Stimulated activated CD8-positive, alpha-beta memory T cell treated with anti-CD3 and anti-CD28 coated beads, Interleukin-2, amount 100 ng/mL, for 48 hours (primary cell): ENCODE measurements around the gene CDC42SE2.
"Not testable (repeated sequence)": the region's sequence is repeated elsewhere in the genome, so short reads cannot be mapped to it uniquely, and the experiment has no call there.

ENCODE experiments used
- DNase-seq, 2 donors: peaks; one replicate each; pipeline ENCODE4 v3.0.0-alpha.2; 2020; ENCODE audit warnings: low read depth in 2 of 2

CDC42SE2 gene

DNA sequence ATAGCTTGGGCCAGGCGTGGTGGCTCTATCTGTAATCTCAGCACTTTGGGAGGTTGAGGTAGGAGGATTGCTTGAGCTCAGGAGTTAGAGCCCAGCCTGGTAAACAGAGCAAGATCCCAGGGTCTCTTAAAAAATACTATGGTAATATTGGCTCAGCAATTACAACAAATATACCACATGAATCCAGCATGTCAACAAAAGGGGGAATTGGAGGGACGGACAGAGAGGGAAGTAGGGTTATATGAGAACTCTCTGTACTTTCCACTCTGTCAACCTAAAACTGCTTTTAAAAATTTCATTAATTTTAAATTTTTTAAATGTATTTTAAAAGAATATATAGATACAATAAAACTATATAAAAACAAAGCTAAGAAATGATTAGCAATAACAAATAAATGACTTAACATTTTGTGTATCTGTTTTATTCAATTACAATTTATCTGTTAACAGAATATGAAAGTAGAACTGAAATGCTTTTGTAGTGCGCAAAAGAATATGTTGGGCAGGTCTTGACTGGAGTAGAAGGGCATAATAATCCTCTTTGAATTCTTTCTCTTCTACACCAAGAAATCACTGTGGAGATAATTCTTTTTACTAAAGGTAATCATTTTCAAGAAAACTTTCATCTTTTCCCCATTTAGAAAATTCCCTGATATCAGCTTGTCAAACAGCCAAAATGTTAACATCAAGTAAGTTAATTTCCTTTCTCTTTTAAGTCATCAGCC lies 12.9 kb upstream of the CDC42SE2 start:
- no peak for DNase-seq

DNA sequence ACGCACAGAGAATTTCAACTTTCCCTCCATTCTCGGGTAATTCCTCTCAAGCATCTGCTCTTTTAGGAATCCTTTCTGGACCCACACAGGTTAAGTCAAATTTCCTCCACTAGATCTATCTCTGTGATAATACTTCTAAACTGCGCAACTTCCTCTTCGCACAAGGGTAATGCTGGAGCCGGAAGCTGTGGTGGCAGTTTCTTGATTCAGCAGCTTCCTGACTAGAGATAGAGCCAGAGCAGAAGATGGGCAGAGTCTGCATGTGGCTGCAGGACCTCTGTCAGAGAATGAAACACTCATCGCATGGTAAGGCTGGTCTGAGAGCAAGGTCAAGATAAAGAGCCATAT lies 11.1 kb upstream of the CDC42SE2 start:
- DNase-seq = peak; percentile 41 to 63

- not testable (repeated sequence) for DNase-seq
These were observed 9.8 kb upstream of the CDC42SE2 start for GRCh38 chr5:131254025-131254424.

- no peak for DNase-seq
These were observed 9.1 kb upstream of the CDC42SE2 start for GRCh38 chr5:131254741-131255140.

DNA sequence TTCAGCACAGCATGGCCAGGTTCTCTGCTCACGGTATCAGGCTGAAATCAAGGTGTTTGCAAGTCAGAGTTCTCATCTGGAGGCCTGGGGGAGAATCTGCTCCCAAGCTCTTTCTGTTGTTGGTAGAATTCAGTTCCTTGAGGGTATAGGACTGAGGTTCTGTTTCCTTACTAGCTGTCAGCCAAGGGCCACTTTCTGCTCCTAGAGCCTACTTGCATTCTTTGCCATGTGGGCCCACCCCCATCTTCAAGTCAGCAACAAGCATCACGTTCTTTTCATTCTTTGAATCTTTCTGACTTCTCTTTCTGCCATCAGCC lies 7.4 kb upstream of the CDC42SE2 start:
- DNase-seq = no peak

DNA sequence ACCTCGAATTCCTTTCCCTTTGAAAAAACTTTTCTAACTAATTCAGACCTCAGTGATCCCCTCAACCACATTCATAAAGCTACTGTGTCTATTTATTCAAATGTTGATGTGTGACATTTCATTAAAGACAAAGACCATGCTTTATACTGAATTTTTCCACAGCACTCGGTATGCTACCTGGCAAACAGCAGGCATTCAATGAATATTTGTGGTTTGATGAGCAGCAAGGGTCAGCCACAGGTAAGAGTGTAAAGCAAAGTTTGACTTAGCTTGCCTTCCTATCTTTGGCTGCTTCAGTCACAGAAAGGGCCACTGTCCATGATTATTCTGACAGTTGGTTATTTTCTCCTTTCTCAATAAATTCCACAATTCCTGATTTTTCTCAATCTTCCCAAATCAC lies 5.1 kb upstream of the CDC42SE2 start:
- no peak for DNase-seq

- DNase-seq = no peak
These were observed 4.5 kb upstream of the CDC42SE2 start for GRCh38 chr5:131259326-131259725.

GRCh38 chr5:131260895-131261294 lies 3.0 kb upstream of the CDC42SE2 start:
- no peak for DNase-seq

- no peak for DNase-seq
These were observed 2.4 kb upstream of the CDC42SE2 start for GRCh38 chr5:131261483-131261882.

- no peak for DNase-seq
These were observed 806 bp upstream of the CDC42SE2 start for GRCh38 chr5:131262953-131263541.

GRCh38 chr5:131264451-131265099 lies 722 bp downstream of the CDC42SE2 start:
- peak in 1 of 2 donors; percentile 29 for DNase-seq

DNA sequence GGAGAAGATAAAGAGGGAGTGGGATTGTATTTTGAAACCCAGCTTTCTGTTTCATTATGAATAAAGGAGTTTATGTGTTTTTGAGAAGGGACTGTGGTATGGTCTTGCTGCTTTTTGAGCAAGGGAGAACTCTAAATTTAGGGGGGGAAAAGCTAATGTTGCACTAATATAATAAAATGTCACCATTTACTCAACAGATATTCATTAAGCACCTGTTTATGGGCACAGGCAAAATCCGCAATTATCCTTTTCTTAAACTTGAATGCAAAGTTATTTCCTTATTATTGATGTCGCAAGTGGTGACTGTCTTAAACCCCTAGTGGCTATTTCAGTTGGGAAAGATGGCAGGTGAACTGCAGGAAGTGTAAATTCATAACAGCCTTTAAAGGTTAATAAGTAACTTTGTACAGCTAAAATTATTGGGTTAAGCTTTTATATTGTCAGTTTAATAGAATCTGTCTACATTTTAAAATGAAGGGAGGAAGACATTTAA lies 1.5 kb downstream of the CDC42SE2 start:
- no peak for DNase-seq

- DNase-seq = no peak
These were observed 2.7 kb downstream of the CDC42SE2 start for GRCh38 chr5:131266370-131267060.

DNA sequence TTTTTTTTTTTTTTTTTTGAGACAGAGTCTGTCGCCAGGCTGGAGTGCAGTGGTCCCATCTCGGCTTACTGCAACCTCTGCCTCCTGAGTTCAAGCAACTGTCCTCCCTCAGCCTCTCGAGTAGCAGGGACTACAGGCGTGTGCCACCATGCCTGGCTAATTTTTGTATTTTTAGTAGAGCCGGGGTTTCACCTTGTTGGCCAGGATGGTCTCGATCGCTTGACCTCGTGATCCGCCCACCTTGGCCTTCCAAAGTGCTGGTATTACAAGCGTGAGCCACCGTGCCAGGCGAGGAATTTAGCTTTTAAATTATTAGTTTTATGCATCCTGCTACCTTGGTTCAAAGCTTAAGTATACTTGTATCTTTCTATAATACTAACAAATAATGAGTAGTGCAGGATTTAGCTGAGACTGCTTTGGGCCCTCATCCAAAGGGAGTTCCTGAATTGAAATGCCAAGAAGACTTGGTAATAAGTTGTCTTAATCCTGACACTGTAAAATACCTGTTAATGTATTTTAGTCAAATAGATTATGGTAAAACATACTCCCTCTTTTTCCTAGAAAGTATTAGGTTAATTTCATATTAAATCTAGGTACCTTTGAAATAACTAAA lies 5.0 kb downstream of the CDC42SE2 start:
- no peak for DNase-seq

DNA sequence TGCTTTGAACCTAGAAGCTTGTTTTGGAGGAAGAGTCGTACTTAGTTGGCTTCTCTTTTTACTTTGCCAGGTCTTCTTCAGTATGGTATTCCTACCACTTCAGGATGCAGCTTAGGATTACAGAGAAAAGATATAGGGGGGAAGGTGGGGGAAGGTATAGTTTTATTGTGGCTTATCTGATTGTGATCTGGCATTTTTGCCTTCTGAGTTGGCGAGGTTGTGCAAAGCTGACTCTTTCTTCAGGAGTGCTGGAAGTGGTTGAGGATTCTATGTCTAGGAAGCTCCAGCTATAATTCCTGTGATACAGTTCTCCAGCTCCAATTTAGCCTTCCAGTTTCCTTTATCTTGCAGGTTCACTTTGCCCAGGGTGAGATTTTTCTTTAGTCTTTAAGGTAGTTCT lies 7.0 kb downstream of the CDC42SE2 start:
- no peak for DNase-seq

DNA sequence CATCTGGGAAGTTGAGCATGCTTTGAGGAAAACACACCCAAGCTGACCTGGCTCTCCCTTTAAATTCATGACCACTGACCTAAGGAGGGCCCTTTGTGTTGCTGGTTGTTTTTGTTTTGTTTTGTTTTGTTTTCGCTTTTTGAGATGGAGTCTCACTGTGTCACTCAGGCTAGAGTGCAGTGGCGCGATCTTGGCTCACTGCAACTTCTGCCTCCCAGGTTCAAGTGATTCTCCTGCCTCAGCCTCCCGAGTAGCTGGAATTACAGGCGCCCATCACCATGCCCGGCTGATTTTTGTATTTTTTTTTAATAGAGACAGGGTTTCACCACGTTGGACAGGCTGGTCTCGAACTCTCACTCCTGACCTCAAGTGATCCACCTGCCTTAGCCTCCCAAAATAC lies 8.0 kb downstream of the CDC42SE2 start:
- DNase-seq = not testable (repeated sequence)

DNA sequence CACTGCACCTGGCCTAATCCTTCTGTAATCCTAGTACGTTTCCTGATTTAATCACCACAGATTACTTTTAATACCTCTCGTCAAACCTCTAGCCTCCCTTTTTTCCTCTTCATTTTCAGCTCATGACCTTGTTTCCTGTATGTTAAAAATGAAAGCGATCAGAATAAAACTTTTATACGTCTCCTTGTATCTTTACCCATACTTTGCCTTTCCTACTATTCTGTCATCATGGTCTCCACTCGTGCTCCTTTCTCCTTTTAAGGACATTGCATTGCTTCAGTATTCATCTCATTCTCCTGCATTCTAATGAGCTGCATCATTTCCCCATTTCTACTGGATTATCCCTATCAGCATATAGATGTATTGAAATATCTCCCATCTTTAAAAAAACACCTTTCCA lies 8.5 kb downstream of the CDC42SE2 start:
- DNase-seq = no peak

- no peak for DNase-seq
These were observed 8.9 kb downstream of the CDC42SE2 start for GRCh38 chr5:131272724-131273123.

GRCh38 chr5:131274326-131275063 lies 10.6 kb downstream of the CDC42SE2 start:
- DNase-seq = no peak

- no peak for DNase-seq
These were observed 12.2 kb downstream of the CDC42SE2 start for GRCh38 chr5:131276072-131276471.

DNA sequence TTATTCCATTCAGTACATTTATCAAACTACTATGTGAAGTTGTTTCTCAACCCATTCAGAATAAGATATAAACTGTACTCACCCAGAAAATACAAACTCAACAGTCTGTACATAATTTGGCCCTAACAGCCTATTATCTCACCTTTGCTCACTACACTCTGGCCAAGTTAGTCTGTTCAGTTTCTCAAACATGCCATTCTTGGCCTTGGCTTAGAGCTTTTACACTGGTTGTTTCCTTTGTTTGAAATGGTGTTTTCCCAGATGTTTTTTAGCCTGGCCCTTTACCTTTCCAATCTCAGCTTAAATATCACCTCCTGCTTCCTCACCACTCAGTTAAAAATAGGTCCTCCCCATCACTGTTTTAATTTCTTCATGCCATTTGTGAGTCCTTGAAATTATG lies 13.6 kb downstream of the CDC42SE2 start:
- no peak for DNase-seq
